B cell (primary cell): ENCODE results near the gene CACTIN. TPM values are rescaled to one million over a fixed set of nuclear protein-coding genes. Genes with fewer than 3 reads are reported as not detected.

Experiments
- ATAC-seq: fragments of 200-7000 bp; cut with Tn5 transposase; one replicate; pipeline ENCODE4 v1.10.0; 2021; ENCODE audit warnings: low read depth, mild to moderate bottlenecking, moderate number of reproducible peaks, moderate library complexity
- CTCF ChIA-PET: fragments of 350-600 bp; sonication (Branson Sonifier 250); formaldehyde crosslinking; loops from one replicate; lab custom pipeline; 2021; ENCODE audit warnings: antibody characterized with exemption, inconsistent platforms; lab: Charles Lee
- POLR2A ChIA-PET: fragments of 350-600 bp; sonication (Branson Sonifier 250); formaldehyde crosslinking; loops from one replicate; lab custom pipeline; 2021; ENCODE audit warnings: antibody characterized with exemption; lab: Charles Lee
- DNase-seq: peaks from one replicate; pipeline ENCODE4 v3.0.0; 2013
- H2AFZ ChIP-seq: 2 replicates; pipeline ENCODE4 v1.6.1; 2012; ENCODE audit warnings: mild to moderate bottlenecking, low read depth, low read length; ENCODE audit not compliant: insufficient read depth, poor library complexity, severe bottlenecking
- H3K27ac ChIP-seq, 2 donors: 1 replicate in 1 of 2; 2 replicates in 1 of 2; pipeline ENCODE4 v1.5.1; 2012 to 2013; ENCODE audit warnings: low read length in 2 of 2, mild to moderate bottlenecking in 2 of 2, moderate library complexity in 1 of 2
- H3K27me3 ChIP-seq, 4 experiments: fragments of 200-600 bp in 1 of 4; sonication (generic) in 1 of 4; replicated peaks in 1 of 4; 1 replicate in 2 of 4; 2 replicates in 2 of 4; pipeline versions ENCODE4 v1.6.1 to v1.7.0; 2013 to 2016; ENCODE audit warnings: low read length in 3 of 4, mild to moderate bottlenecking in 2 of 4, mixed read lengths in 1 of 4, moderate library complexity in 1 of 4; ENCODE audit not compliant: insufficient read depth in 4 of 4, control insufficient read depth in 3 of 4; ENCODE audit errors: control extremely low read depth in 1 of 4
- H3K36me3 ChIP-seq, 2 experiments: replicated peaks in 1 of 2; 1 replicate in 1 of 2; 2 replicates in 1 of 2; pipeline versions ENCODE4 v1.6.1 to v1.7.1; 2013; ENCODE audit warnings: low read length in 1 of 2; ENCODE audit not compliant: insufficient read depth in 2 of 2, control insufficient read depth in 1 of 2; ENCODE audit errors: control extremely low read depth in 1 of 2, extremely low read depth in 1 of 2
- H3K4me1 ChIP-seq, 2 donors: fragments of 200-600 bp in 1 of 2; sonication (generic) in 1 of 2; 1 replicate in 1 of 2; 2 replicates in 1 of 2; pipeline versions ENCODE4 v1.5.1 to v1.6.1; 2013 to 2017; ENCODE audit warnings: low read length in 2 of 2; ENCODE audit not compliant: control insufficient read depth in 2 of 2, insufficient read depth in 2 of 2
- H3K4me2 ChIP-seq: replicated peaks from 2 replicates; pipeline ENCODE3; 2012; ENCODE audit warnings: mild to moderate bottlenecking, low read depth, low read length; ENCODE audit not compliant: poor library complexity, severe bottlenecking
- H3K4me3 ChIP-seq, 5 experiments: fragments of 200-600 bp in 1 of 5; sonication (generic) in 1 of 5; 1 replicate in 3 of 5; 2 replicates in 2 of 5; pipeline versions ENCODE4 v1.5.1 to v1.7.0; 2011 to 2016; ENCODE audit warnings: low read length in 4 of 5, mild to moderate bottlenecking in 4 of 5, low read depth in 2 of 5, control low read depth in 1 of 5, moderate library complexity in 1 of 5; ENCODE audit not compliant: insufficient read depth in 1 of 5; ENCODE audit errors: control extremely low read depth in 1 of 5, extremely low read depth in 1 of 5
- H3K79me2 ChIP-seq: fragments of 200-600 bp; sonication (generic); one replicate; pipeline ENCODE4 v1.6.0; 2016; ENCODE audit warnings: low read length; ENCODE audit not compliant: control insufficient read depth, insufficient read depth
- H3K9ac ChIP-seq: fragments of 200-600 bp; sonication (generic); 2 replicates; pipeline ENCODE4 v1.6.1; 2017; ENCODE audit warnings: mild to moderate bottlenecking, low read length, moderate library complexity
- H3K9me3 ChIP-seq, 3 donors: one replicate each; pipeline versions ENCODE4 v1.6.1 to v1.7.1; 2013; ENCODE audit warnings: low read length in 2 of 3; ENCODE audit not compliant: control insufficient read depth in 2 of 3, insufficient read depth in 1 of 3; ENCODE audit errors: control extremely low read depth in 1 of 3
- H4K20me1 ChIP-seq: 2 replicates; pipeline ENCODE4 v1.6.0; 2012; ENCODE audit warnings: mild to moderate bottlenecking, low read length; ENCODE audit not compliant: insufficient read depth, control insufficient read depth, poor library complexity, severe bottlenecking
- H3K27ac Mint-ChIP-seq: one replicate; pipeline ENCODE4 v1.8.0; 2021; ENCODE audit warnings: mixed read lengths
- H3K27me3 Mint-ChIP-seq: one replicate; pipeline ENCODE4 v1.8.0; 2021; ENCODE audit warnings: mixed read lengths
- H3K4me1 Mint-ChIP-seq: one replicate; pipeline ENCODE4 v1.8.0; 2021; ENCODE audit warnings: mixed read lengths
- H3K4me3 Mint-ChIP-seq: one replicate; pipeline ENCODE4 v1.8.0; 2021; ENCODE audit warnings: mixed read lengths
- H3K9me3 Mint-ChIP-seq: one replicate; pipeline ENCODE4 v1.8.0; 2022; ENCODE audit warnings: mixed read lengths; ENCODE audit not compliant: insufficient read depth
- CTCF ChIP-seq: fragments of 200-600 bp; IDR thresholded peaks from one replicate; pipeline ENCODE4 v1.8.0; 2022; ENCODE audit warnings: antibody characterized with exemption, mild to moderate bottlenecking
- EZH2 ChIP-seq: IDR thresholded peaks from 2 replicates; pipeline ENCODE4 v1.6.1; 2012; ENCODE audit warnings: borderline replicate concordance, low read depth, mild to moderate bottlenecking, moderate library complexity, low read length; ENCODE audit not compliant: insufficient read depth, poor library complexity, severe bottlenecking
- WGBS: methylation state at CpG from one replicate; pipeline ENCODE4 v1.1.5; 2013; ENCODE audit warnings: missing lambda C conversion rate; ENCODE audit not compliant: insufficient coverage; 5-methylcytosine and 5-hydroxymethylcytosine counted together
- intact Hi-C: fragments of 100-400 bp; cut with micrococcal nuclease; formaldehyde crosslinking; loops from one replicate; pipeline ENCODE4 v1.10.0; 2022
- polyA plus RNA-seq: library from polyadenylated mRNA; depleted of rRNA; stranded (reverse); fragments of >200 nt; gene quantifications from 2 replicates; pipeline ENCODE4 v1.2.3, GENCODE V29; 2012
- total RNA-seq, 2 donors: library from RNA; stranded (reverse); fragments of 120-200 nt in 1 of 2; gene quantifications; 1 replicate in 1 of 2; 2 replicates in 1 of 2; pipeline versions ENCODE4 v1.2.3 to v1.2.4, GENCODE V29; 2013 to 2022

The CACTIN gene
- total and polyA plus RNA-seq, 2 donors (not counting 1 experiment from before 2014, with no cell fraction given): 40.6 to 41.8 TPM

GRCh38 chr19:3642296-3642695, 15.7 kb upstream of the CACTIN start:
- Histone ChIP-seq H3K79me2 (no peaks in the 10 kb centered on the region), H3K27me3 (no peaks in the 10 kb centered on the region), H3K27ac (no peak overlapping the region), H3K4me2 (no peak overlapping the region), H3K4me1 (no peaks in the 10 kb centered on the region), H3K36me3 (peaks cover 0 to 13% of the 10 kb centered on the region in 2 experiments), H3K9me3 (peaks cover 0 to 4% (median 0%) of the 10 kb centered on the region in 3 donors), H3K9ac (no peak overlapping the region), H3K4me3 (no peak overlapping the region), H4K20me1 (no peaks in the 10 kb centered on the region), H2AFZ (no peak overlapping the region)
- Mint-ChIP-seq H3K9me3 (no peaks in the 10 kb centered on the region), H3K27me3 (no peaks in the 10 kb centered on the region), H3K4me3 (no peak overlapping the region), H3K27ac (no peak overlapping the region), H3K4me1 (no peaks in the 10 kb centered on the region)
- DNase-seq (no peak), ATAC-seq (no peak)
- TF ChIP-seq CTCF: no peak
- TF ChIP-seq EZH2: no peak
- 91% methylated on average over 14 of the region's 17 CpGs for WGBS
- ChIA-PET POLR2A (no interaction called here), CTCF (no interaction called here)
- intact Hi-C loops: no loop called here

- no peak overlapping the region for H3K4me3 Mint-ChIP-seq
- H4K20me1 ChIP-seq: no peaks in the 10 kb centered on the region
- no peaks in the 10 kb centered on the region for H3K4me1 ChIP-seq
- H3K9me3 Mint-ChIP-seq: no peaks in the 10 kb centered on the region
- no peak overlapping the region for H2AFZ ChIP-seq
- ChIA-PET POLR2A (no interaction called here), CTCF (no interaction called here)
- no peaks in the 10 kb centered on the region for H3K4me1 Mint-ChIP-seq
- 95% methylated on average over 27 of the region's 28 CpGs for WGBS
- DNase-seq (no peak), ATAC-seq (no peak)
- peaks cover 0 to 13% of the 10 kb centered on the region in 2 experiments for H3K36me3 ChIP-seq
- peaks cover 0 to 4% (median 0%) of the 10 kb centered on the region in 3 donors for H3K9me3 ChIP-seq
- H3K27ac Mint-ChIP-seq: no peak overlapping the region
- intact Hi-C loops: no loop called here
- no peak overlapping the region for H3K4me3 ChIP-seq
- no peak overlapping the region for H3K27ac ChIP-seq
- H3K79me2 ChIP-seq: no peaks in the 10 kb centered on the region
- H3K27me3 Mint-ChIP-seq: no peaks in the 10 kb centered on the region
- no peak overlapping the region for H3K4me2 ChIP-seq
- TF ChIP-seq EZH2: no peak
- no peak for TF ChIP-seq CTCF
- no peaks in the 10 kb centered on the region for H3K27me3 ChIP-seq
- no peak overlapping the region for H3K9ac ChIP-seq
These were observed 15.1 kb upstream of the CACTIN start for GRCh38 chr19:3641515-3642269.
